T-cell (primary cell): ENCODE data around the gene CDX2. TPM values are rescaled to one million over a fixed set of nuclear protein-coding genes. Genes with fewer than 3 reads are reported as not detected.

Experiments used
- ATAC-seq, 4 experiments: fragments of 200-7000 bp in 3 of 4; fragments of 150-1000 bp in 1 of 4; cut with Tn5 transposase; replicated peaks in 1 of 4; 1 replicate in 3 of 4; 2 replicates in 1 of 4; pipeline ENCODE4 v1.10.0; 2021; ENCODE audit warnings: moderate library complexity in 3 of 4, mild to moderate bottlenecking in 2 of 4, moderate number of reproducible peaks in 1 of 4
- CTCF ChIA-PET, 2 donors: fragments of 300-600 bp; sonication (Branson Sonifier 250); formaldehyde crosslinking; loops; one replicate each; lab custom pipeline; 2022; ENCODE audit warnings: antibody characterized with exemption in 2 of 2; lab: Charles Lee
- POLR2A ChIA-PET, 2 donors: fragments of 300-600 bp; sonication (Branson Sonifier 250); formaldehyde crosslinking; loops; one replicate each; lab custom pipeline; 2022; ENCODE audit warnings: antibody characterized with exemption in 2 of 2; lab: Charles Lee
- DNase-seq, 35 experiments: peaks; one replicate each; pipeline versions ENCODE4 v3.0.0 to v3.0.0-alpha.2; 2013 to 2023
- H3K27ac ChIP-seq: one replicate; pipeline ENCODE4 v1.5.1; 2013; ENCODE audit warnings: low read length
- H3K27me3 ChIP-seq, 2 experiments: replicated peaks in 1 of 2; 1 replicate in 1 of 2; 2 replicates in 1 of 2; pipeline versions ENCODE4 v1.6.1 to v1.7.0; 2013; ENCODE audit warnings: low read length in 1 of 2, mixed read lengths in 1 of 2; ENCODE audit not compliant: control insufficient read depth in 2 of 2, insufficient read depth in 2 of 2; ENCODE audit errors: extremely low read depth in 1 of 2
- H3K36me3 ChIP-seq, 2 donors: 1 replicate in 1 of 2; 2 replicates in 1 of 2; pipeline versions ENCODE4 v1.6.1 to v1.7.0; 2013; ENCODE audit warnings: low read length in 1 of 2; ENCODE audit not compliant: control insufficient read depth in 2 of 2, insufficient read depth in 1 of 2; ENCODE audit errors: extremely low read depth in 1 of 2
- H3K4me1 ChIP-seq, 2 experiments: 1 replicate in 1 of 2; 2 replicates in 1 of 2; pipeline versions ENCODE4 v1.6.1 to v1.7.0; 2013; ENCODE audit warnings: low read length in 2 of 2, mixed read lengths in 1 of 2; ENCODE audit not compliant: insufficient read depth in 2 of 2, control insufficient read depth in 1 of 2; ENCODE audit errors: extremely low read depth in 1 of 2
- H3K4me3 ChIP-seq, 2 donors: 1 replicate in 1 of 2; 2 replicates in 1 of 2; pipeline versions ENCODE4 v1.5.1 to v1.7.0; 2013; ENCODE audit warnings: mild to moderate bottlenecking in 2 of 2, low read length in 1 of 2, moderate library complexity in 1 of 2; ENCODE audit not compliant: control insufficient read depth in 1 of 2; ENCODE audit errors: extremely low read depth in 1 of 2
- H3K9me3 ChIP-seq: 2 replicates; pipeline ENCODE4 v1.7.0; 2013
- H3K27ac Mint-ChIP-seq, 2 donors: one replicate each; pipeline ENCODE4 v1.8.0; 2020 to 2021; ENCODE audit warnings: mild to moderate bottlenecking in 2 of 2, mixed read lengths in 2 of 2
- H3K27me3 Mint-ChIP-seq, 2 donors: one replicate each; pipeline ENCODE4 v1.8.0; 2021 to 2022; ENCODE audit warnings: mixed read lengths in 2 of 2
- H3K36me3 Mint-ChIP-seq: one replicate; pipeline ENCODE4 v1.8.0; 2021; ENCODE audit warnings: mixed read lengths
- H3K4me1 Mint-ChIP-seq, 3 donors: one replicate each; pipeline ENCODE4 v1.8.0; 2020 to 2022; ENCODE audit warnings: mixed read lengths in 3 of 3, mild to moderate bottlenecking in 1 of 3
- H3K4me3 Mint-ChIP-seq, 3 donors: one replicate each; pipeline ENCODE4 v1.8.0; 2020 to 2022; ENCODE audit warnings: mild to moderate bottlenecking in 3 of 3, mixed read lengths in 3 of 3, moderate library complexity in 3 of 3
- H3K9me3 Mint-ChIP-seq, 3 donors: one replicate each; pipeline ENCODE4 v1.8.0; 2020 to 2022; ENCODE audit warnings: mixed read lengths in 3 of 3
- WGBS: methylation state at CpG from one replicate; pipeline ENCODE4 v1.1.5; 2013; ENCODE audit warnings: missing lambda C conversion rate; ENCODE audit not compliant: insufficient coverage; 5-methylcytosine and 5-hydroxymethylcytosine counted together
- total RNA-seq, 35 experiments: library from RNA in 6 of 35; stranded (reverse) in 6 of 35; fragments of 120-200 nt in 1 of 35; gene quantifications; one replicate each; pipeline versions ENCODE4 v1.2.1 to v1.2.4 and lab custom pipeline; 2013 to 2026

CDX2 gene
- total RNA-seq, 5 donors from 2014 or later (not counting 1 experiment from before 2014, with no cell fraction given), result 0.09 to 0.35 TPM; not detected in 3

GRCh38 chr13:27970382-27971235 is 1.5 kb upstream of the CDX2 start:
- Histone ChIP-seq H3K4me1 (peaks cover 0 to 21% of the 10 kb centered on the region in 2 experiments), H3K27ac (no peak overlapping the region), H3K9me3 (no peaks in the 10 kb centered on the region), H3K4me3 (no peak overlapping the region), H3K27me3 (peaks cover 17 to 84% of the 10 kb centered on the region in 2 experiments), H3K36me3 (no peaks in the 10 kb centered on the region)
- DNase-seq, result no peak
- H3K4me3 Mint-ChIP-seq, result no peak overlapping the region
- no peaks in the 10 kb centered on the region for H3K9me3 Mint-ChIP-seq
- no peaks in the 10 kb centered on the region for H3K36me3 Mint-ChIP-seq
- H3K4me1 Mint-ChIP-seq, result peaks cover 22 to 31% (median 30%) of the 10 kb centered on the region in 3 donors
- H3K27ac Mint-ChIP-seq, result no peak overlapping the region
- WGBS, result 8% methylated on average over 42 of the region's 53 CpGs
- ChIA-PET CTCF (no interaction called here), POLR2A (no interaction called here)
- no peak for ATAC-seq
- peaks cover 64 to 85% of the 10 kb centered on the region in 2 donors for H3K27me3 Mint-ChIP-seq

- Histone ChIP-seq H3K4me3 (no peak overlapping the region), H3K36me3 (no peaks in the 10 kb centered on the region), H3K4me1 (peaks cover 0 to 17% of the 10 kb centered on the region in 2 experiments), H3K27ac (no peak overlapping the region), H3K27me3 (peaks cover 19 to 86% of the 10 kb centered on the region in 2 experiments), H3K9me3 (no peaks in the 10 kb centered on the region)
- Mint-ChIP-seq H3K9me3 (no peaks in the 10 kb centered on the region), H3K27ac (no peak overlapping the region), H3K27me3 (peaks cover 62 to 86% of the 10 kb centered on the region in 2 donors), H3K4me3 (peak overlapping the region in 1 of 3 donors; percentile 67), H3K36me3 (no peaks in the 10 kb centered on the region), H3K4me1 (peaks cover 22 to 27% (median 25%) of the 10 kb centered on the region in 3 donors)
- POLR2A ChIA-PET, result no interaction called here
- CTCF ChIA-PET, result no interaction called here
- ATAC-seq, result no peak
- 0% methylated on average over 2 of the region's 7 CpGs for WGBS
- DNase-seq, result no peak
These were observed 733 bp upstream of the CDX2 start for GRCh38 chr13:27969866-27970229.

- Mint-ChIP-seq H3K27ac (no peak overlapping the region), H3K4me1 (peaks cover 22 to 27% (median 25%) of the 10 kb centered on the region in 3 donors), H3K36me3 (no peaks in the 10 kb centered on the region), H3K27me3 (peaks cover 56 to 86% of the 10 kb centered on the region in 2 donors), H3K4me3 (peak overlapping the region in 1 of 3 donors; percentile 67), H3K9me3 (no peaks in the 10 kb centered on the region)
- WGBS, result 3% methylated on average over 85 of the region's 86 CpGs
- Histone ChIP-seq H3K27me3 (peaks cover 23 to 87% of the 10 kb centered on the region in 2 experiments), H3K36me3 (no peaks in the 10 kb centered on the region), H3K27ac (no peak overlapping the region), H3K4me3 (no peak overlapping the region), H3K9me3 (no peaks in the 10 kb centered on the region), H3K4me1 (peaks cover 0 to 17% of the 10 kb centered on the region in 2 experiments)
- ChIA-PET POLR2A (no interaction called here), CTCF (interaction anchor here (0.7 to 1.1 kb wide), 2 partner anchors 12 to 18 kb away, joined by 3 read pairs; no protein-coding TSS in a partner anchor)
- no peak for DNase-seq
- no peak for ATAC-seq
These were observed 616 bp downstream of the CDX2 start for GRCh38 chr13:27968316-27969081.

GRCh38 chr13:27967736-27968315 is 1.3 kb downstream of the CDX2 start:
- no peaks in the 10 kb centered on the region for H3K36me3 Mint-ChIP-seq
- peaks cover 54 to 87% of the 10 kb centered on the region in 2 donors for H3K27me3 Mint-ChIP-seq
- no peaks in the 10 kb centered on the region for H3K9me3 Mint-ChIP-seq
- Histone ChIP-seq H3K9me3 (no peaks in the 10 kb centered on the region), H3K4me1 (peaks cover 0 to 17% of the 10 kb centered on the region in 2 experiments), H3K4me3 (no peak overlapping the region), H3K36me3 (no peaks in the 10 kb centered on the region), H3K27me3 (peaks cover 23 to 87% of the 10 kb centered on the region in 2 experiments), H3K27ac (no peak overlapping the region)
- POLR2A ChIA-PET, result no interaction called here
- CTCF ChIA-PET, result interaction anchor here (0.7 to 1.1 kb wide), 2 partner anchors 11 to 18 kb away, joined by 3 read pairs; no protein-coding TSS in a partner anchor
- 9% methylated on average over 27 of the region's 33 CpGs for WGBS
- peak overlapping the region in 1 of 2 donors; percentile 15 for H3K27ac Mint-ChIP-seq
- DNase-seq, result no peak
- H3K4me1 Mint-ChIP-seq, result peaks cover 22 to 27% (median 25%) of the 10 kb centered on the region in 3 donors
- no peak for ATAC-seq
- H3K4me3 Mint-ChIP-seq, result peak overlapping the region in 2 of 3 donors; percentile 25 to 60

GRCh38 chr13:27967203-27967735 is 1.8 kb downstream of the CDX2 start:
- ChIA-PET POLR2A (no interaction called here), CTCF (interaction anchor here (0.7 to 1.1 kb wide), 2 partner anchors 11 to 19 kb away, joined by 3 read pairs; no protein-coding TSS in a partner anchor)
- no peak overlapping the region for H3K27ac ChIP-seq
- H3K9me3 ChIP-seq, result no peaks in the 10 kb centered on the region
- ATAC-seq (peak in 1 of 4 experiments; percentile 15), DNase-seq (no peak)
- H3K27me3 Mint-ChIP-seq, result peaks cover 57 to 86% of the 10 kb centered on the region in 2 donors
- no peaks in the 10 kb centered on the region for H3K36me3 Mint-ChIP-seq
- H3K4me1 ChIP-seq, result peaks cover 0 to 17% of the 10 kb centered on the region in 2 experiments
- H3K4me1 Mint-ChIP-seq, result peaks cover 22 to 29% (median 25%) of the 10 kb centered on the region in 3 donors
- H3K4me3 Mint-ChIP-seq, result peak overlapping the region in 2 of 3 donors; percentile 17 to 60
- H3K27me3 ChIP-seq, result peaks cover 23 to 87% of the 10 kb centered on the region in 2 experiments
- no peak overlapping the region for H3K27ac Mint-ChIP-seq
- H3K36me3 ChIP-seq, result no peaks in the 10 kb centered on the region
- WGBS, result 0% methylated on average over 9 of the region's 18 CpGs
- no peaks in the 10 kb centered on the region for H3K9me3 Mint-ChIP-seq
- H3K4me3 ChIP-seq, result no peak overlapping the region
